ENCODE results near the gene CHP1. TPM values are rescaled to one million over a fixed set of nuclear protein-coding genes. Genes with fewer than 3 reads are reported as not detected.

CHP1 gene
- 97.6 and 104 TPM in 2 replicates for total RNA-seq (2014; rRNA removed; shearing (Covaris generic); ENCODE audit: low replicate concordance)

- H3K9me2 ChIP-seq (replicated peaks; ENCODE audit: insufficient read depth, low read length), result no peaks in the 10 kb centered on the region
- H3K27me3 ChIP-seq (ENCODE audit: low read length), result no peaks in the 10 kb centered on the region
- H4K20me1 ChIP-seq (ENCODE audit: insufficient read depth, low read depth, low read length), result no peaks in the 10 kb centered on the region
- H3K4me1 ChIP-seq (ENCODE audit: low read length), result peaks cover 36% of the 10 kb centered on the region
- peak; percentile 98 for DNase-seq
- peak within 1 kb of the TSS; percentile 95 for H2AFZ ChIP-seq (ENCODE audit: low read length)
- peak within 1 kb of the TSS; percentile 20 for H3K27ac ChIP-seq (ENCODE audit: low read length)
- H3K4me2 ChIP-seq (ENCODE audit: low read depth, low read length, poor library complexity, severe bottlenecking), result peak within 1 kb of the TSS; percentile 79
- peak within 1 kb of the TSS; percentile 89 for H3K9ac ChIP-seq (ENCODE audit: low read length)
- peak within 1 kb of the TSS; percentile 87 for H3K4me3 ChIP-seq (ENCODE audit: low read length)
- no peaks in the 10 kb centered on the region for H3K9me3 ChIP-seq (ENCODE audit: low read length)
- H3K79me2 ChIP-seq (ENCODE audit: low read length), result peaks cover 47% of the 10 kb centered on the region
- no peaks in the 10 kb centered on the region for H3K36me3 ChIP-seq (ENCODE audit: insufficient read depth, low read length)
Measured at GRCh38 chr15:41230650-41231421, at the start of gene CHP1, which contains the start of gene EXD1. CHP1 (plus strand) TSS chr15:41231268; CDS start chr15:41231383, 115 bp downstream. EXD1 (minus strand) TSS chr15:41230757; CDS start chr15:41226575, 4,182 bp downstream.

- Histone ChIP-seq H3K9me3 (ENCODE audit: low read length) (no peaks in the 10 kb centered on the region), H3K4me1 (ENCODE audit: low read length) (no peaks in the 10 kb centered on the region), H3K79me2 (ENCODE audit: low read length) (no peaks in the 10 kb centered on the region), H3K9me2 (replicated peaks; ENCODE audit: insufficient read depth, low read length) (no peaks in the 10 kb centered on the region), H2AFZ (ENCODE audit: low read length) (no peak overlapping the region), H3K9ac (ENCODE audit: low read length) (no peak overlapping the region), H4K20me1 (ENCODE audit: insufficient read depth, low read depth, low read length) (no peaks in the 10 kb centered on the region), H3K4me3 (ENCODE audit: low read length) (no peak overlapping the region), H3K4me2 (ENCODE audit: low read depth, low read length, poor library complexity, severe bottlenecking) (no peak overlapping the region), H3K36me3 (ENCODE audit: insufficient read depth, low read length) (no peaks in the 10 kb centered on the region), H3K27me3 (ENCODE audit: low read length) (no peaks in the 10 kb centered on the region), H3K27ac (ENCODE audit: low read length) (no peak overlapping the region)
- no peak for DNase-seq
Measured at GRCh38 chr15:41182266-41182665, 48.8 kb upstream of the CHP1 start.

GRCh38 chr15:41183581-41183980 lies 47.5 kb upstream of the CHP1 start:
- H3K79me2 ChIP-seq (ENCODE audit: low read length), result no peaks in the 10 kb centered on the region
- H3K36me3 ChIP-seq (ENCODE audit: insufficient read depth, low read length), result no peaks in the 10 kb centered on the region
- no peaks in the 10 kb centered on the region for H3K9me2 ChIP-seq (replicated peaks; ENCODE audit: insufficient read depth, low read length)
- H2AFZ ChIP-seq (ENCODE audit: low read length), result no peak overlapping the region
- H3K27ac ChIP-seq (ENCODE audit: low read length), result no peak overlapping the region
- H3K4me3 ChIP-seq (ENCODE audit: low read length), result no peak overlapping the region
- DNase-seq, result no peak
- no peaks in the 10 kb centered on the region for H3K9me3 ChIP-seq (ENCODE audit: low read length)
- no peaks in the 10 kb centered on the region for H3K4me1 ChIP-seq (ENCODE audit: low read length)
- no peak overlapping the region for H3K4me2 ChIP-seq (ENCODE audit: low read depth, low read length, poor library complexity, severe bottlenecking)
- no peak overlapping the region for H3K9ac ChIP-seq (ENCODE audit: low read length)
- no peaks in the 10 kb centered on the region for H4K20me1 ChIP-seq (ENCODE audit: insufficient read depth, low read depth, low read length)
- H3K27me3 ChIP-seq (ENCODE audit: low read length), result no peaks in the 10 kb centered on the region

GRCh38 chr15:41194444-41194843 lies 36.6 kb upstream of the CHP1 start:
- H3K36me3 ChIP-seq (ENCODE audit: insufficient read depth, low read length), result no peaks in the 10 kb centered on the region
- H3K9me3 ChIP-seq (ENCODE audit: low read length), result no peaks in the 10 kb centered on the region
- H3K4me3 ChIP-seq (ENCODE audit: low read length), result no peak overlapping the region
- no peaks in the 10 kb centered on the region for H3K9me2 ChIP-seq (replicated peaks; ENCODE audit: insufficient read depth, low read length)
- no peak overlapping the region for H3K4me2 ChIP-seq (ENCODE audit: low read depth, low read length, poor library complexity, severe bottlenecking)
- no peak overlapping the region for H3K27ac ChIP-seq (ENCODE audit: low read length)
- no peak overlapping the region for H3K9ac ChIP-seq (ENCODE audit: low read length)
- no peaks in the 10 kb centered on the region for H3K4me1 ChIP-seq (ENCODE audit: low read length)
- no peak overlapping the region for H2AFZ ChIP-seq (ENCODE audit: low read length)
- no peaks in the 10 kb centered on the region for H3K79me2 ChIP-seq (ENCODE audit: low read length)
- no peaks in the 10 kb centered on the region for H4K20me1 ChIP-seq (ENCODE audit: insufficient read depth, low read depth, low read length)
- no peaks in the 10 kb centered on the region for H3K27me3 ChIP-seq (ENCODE audit: low read length)
- no peak for DNase-seq

DNA sequence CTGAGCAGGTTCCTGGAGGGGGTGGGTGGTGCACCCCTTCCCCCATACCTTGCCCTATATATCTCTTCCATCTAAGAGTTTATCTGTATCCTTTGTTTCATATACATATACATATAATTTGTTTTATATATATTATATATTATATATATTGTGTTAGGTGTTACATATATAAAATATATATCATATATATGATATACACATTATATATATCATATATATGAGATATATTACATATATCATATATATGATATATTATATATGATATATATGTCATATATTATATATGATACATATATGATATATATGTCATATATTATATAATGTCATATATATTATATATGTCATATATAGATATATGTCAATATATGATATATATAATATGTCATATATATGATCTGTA lies 31.6 kb upstream of the CHP1 start:
- no peaks in the 10 kb centered on the region for H3K36me3 ChIP-seq (ENCODE audit: insufficient read depth, low read length)
- no peaks in the 10 kb centered on the region for H3K4me1 ChIP-seq (ENCODE audit: low read length)
- no peaks in the 10 kb centered on the region for H3K9me2 ChIP-seq (replicated peaks; ENCODE audit: insufficient read depth, low read length)
- no peaks in the 10 kb centered on the region for H3K79me2 ChIP-seq (ENCODE audit: low read length)
- no peaks in the 10 kb centered on the region for H4K20me1 ChIP-seq (ENCODE audit: insufficient read depth, low read depth, low read length)
- no peak overlapping the region for H3K4me2 ChIP-seq (ENCODE audit: low read depth, low read length, poor library complexity, severe bottlenecking)
- no peak overlapping the region for H3K9ac ChIP-seq (ENCODE audit: low read length)
- no peak for DNase-seq
- no peaks in the 10 kb centered on the region for H3K9me3 ChIP-seq (ENCODE audit: low read length)
- no peak overlapping the region for H3K4me3 ChIP-seq (ENCODE audit: low read length)
- no peaks in the 10 kb centered on the region for H3K27me3 ChIP-seq (ENCODE audit: low read length)
- H2AFZ ChIP-seq (ENCODE audit: low read length), result no peak overlapping the region
- no peak overlapping the region for H3K27ac ChIP-seq (ENCODE audit: low read length)

DNA sequence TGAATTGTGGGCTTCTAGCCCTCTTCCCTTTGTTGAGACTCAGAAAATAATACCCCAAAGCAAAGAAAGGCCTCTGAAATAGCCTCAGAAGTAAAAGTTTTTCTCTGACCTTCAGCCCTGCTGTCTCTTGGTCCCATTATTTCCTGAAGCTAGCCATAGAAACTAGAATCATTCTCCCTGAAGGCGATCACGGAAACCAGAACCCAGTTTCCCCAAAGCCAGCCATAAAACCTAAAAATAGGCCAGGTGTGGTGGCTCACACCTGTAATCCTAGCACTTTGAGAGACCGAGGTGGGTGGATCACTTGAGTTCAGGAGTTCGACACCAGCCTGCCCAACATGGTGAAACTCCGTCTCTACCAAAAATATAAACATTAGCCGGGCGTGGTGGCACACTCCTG lies 27.7 kb upstream of the CHP1 start:
- no peaks in the 10 kb centered on the region for H3K36me3 ChIP-seq (ENCODE audit: insufficient read depth, low read length)
- no peaks in the 10 kb centered on the region for H3K27me3 ChIP-seq (ENCODE audit: low read length)
- H3K9me2 ChIP-seq (replicated peaks; ENCODE audit: insufficient read depth, low read length), result no peaks in the 10 kb centered on the region
- H3K4me2 ChIP-seq (ENCODE audit: low read depth, low read length, poor library complexity, severe bottlenecking), result no peak overlapping the region
- no peak overlapping the region for H2AFZ ChIP-seq (ENCODE audit: low read length)
- no peak overlapping the region for H3K27ac ChIP-seq (ENCODE audit: low read length)
- no peaks in the 10 kb centered on the region for H3K79me2 ChIP-seq (ENCODE audit: low read length)
- no peaks in the 10 kb centered on the region for H3K4me1 ChIP-seq (ENCODE audit: low read length)
- H4K20me1 ChIP-seq (ENCODE audit: insufficient read depth, low read depth, low read length), result no peaks in the 10 kb centered on the region
- no peaks in the 10 kb centered on the region for H3K9me3 ChIP-seq (ENCODE audit: low read length)
- H3K9ac ChIP-seq (ENCODE audit: low read length), result no peak overlapping the region
- no peak for DNase-seq
- H3K4me3 ChIP-seq (ENCODE audit: low read length), result no peak overlapping the region

GRCh38 chr15:41205315-41205714 lies 25.8 kb upstream of the CHP1 start:
- Histone ChIP-seq H3K9me3 (ENCODE audit: low read length) (no peaks in the 10 kb centered on the region), H3K36me3 (ENCODE audit: insufficient read depth, low read length) (no peaks in the 10 kb centered on the region), H3K9ac (ENCODE audit: low read length) (no peak overlapping the region), H3K27me3 (ENCODE audit: low read length) (no peaks in the 10 kb centered on the region), H4K20me1 (ENCODE audit: insufficient read depth, low read depth, low read length) (no peaks in the 10 kb centered on the region), H2AFZ (ENCODE audit: low read length) (no peak overlapping the region), H3K4me3 (ENCODE audit: low read length) (no peak overlapping the region), H3K4me2 (ENCODE audit: low read depth, low read length, poor library complexity, severe bottlenecking) (no peak overlapping the region), H3K9me2 (replicated peaks; ENCODE audit: insufficient read depth, low read length) (no peaks in the 10 kb centered on the region), H3K79me2 (ENCODE audit: low read length) (no peaks in the 10 kb centered on the region), H3K27ac (ENCODE audit: low read length) (no peak overlapping the region), H3K4me1 (ENCODE audit: low read length) (no peaks in the 10 kb centered on the region)
- DNase-seq, result no peak

- Histone ChIP-seq H3K4me2 (ENCODE audit: low read depth, low read length, poor library complexity, severe bottlenecking) (no peak overlapping the region), H4K20me1 (ENCODE audit: insufficient read depth, low read depth, low read length) (no peaks in the 10 kb centered on the region), H3K9ac (ENCODE audit: low read length) (no peak overlapping the region), H3K27ac (ENCODE audit: low read length) (no peak overlapping the region), H3K79me2 (ENCODE audit: low read length) (no peaks in the 10 kb centered on the region), H3K36me3 (ENCODE audit: insufficient read depth, low read length) (no peaks in the 10 kb centered on the region), H3K27me3 (ENCODE audit: low read length) (no peaks in the 10 kb centered on the region), H3K4me3 (ENCODE audit: low read length) (no peak overlapping the region), H3K4me1 (ENCODE audit: low read length) (no peaks in the 10 kb centered on the region), H3K9me2 (replicated peaks; ENCODE audit: insufficient read depth, low read length) (no peaks in the 10 kb centered on the region), H2AFZ (ENCODE audit: low read length) (no peak overlapping the region), H3K9me3 (ENCODE audit: low read length) (no peaks in the 10 kb centered on the region)
- DNase-seq, result no peak
Measured at GRCh38 chr15:41207687-41208448, 23.2 kb upstream of the CHP1 start.
